Measurements from ENCODE around the gene TMEM9. TPM values are rescaled to one million over a fixed set of nuclear protein-coding genes. Genes with fewer than 3 reads are reported as not detected.

Gene TMEM9
- total and polyA plus RNA-seq, 9 of the 15 experiments (the other 6 are each of a cell fraction or from before 2014, with no cell fraction given) = 30.4 to 107 (median 67.6) TPM

DNA sequence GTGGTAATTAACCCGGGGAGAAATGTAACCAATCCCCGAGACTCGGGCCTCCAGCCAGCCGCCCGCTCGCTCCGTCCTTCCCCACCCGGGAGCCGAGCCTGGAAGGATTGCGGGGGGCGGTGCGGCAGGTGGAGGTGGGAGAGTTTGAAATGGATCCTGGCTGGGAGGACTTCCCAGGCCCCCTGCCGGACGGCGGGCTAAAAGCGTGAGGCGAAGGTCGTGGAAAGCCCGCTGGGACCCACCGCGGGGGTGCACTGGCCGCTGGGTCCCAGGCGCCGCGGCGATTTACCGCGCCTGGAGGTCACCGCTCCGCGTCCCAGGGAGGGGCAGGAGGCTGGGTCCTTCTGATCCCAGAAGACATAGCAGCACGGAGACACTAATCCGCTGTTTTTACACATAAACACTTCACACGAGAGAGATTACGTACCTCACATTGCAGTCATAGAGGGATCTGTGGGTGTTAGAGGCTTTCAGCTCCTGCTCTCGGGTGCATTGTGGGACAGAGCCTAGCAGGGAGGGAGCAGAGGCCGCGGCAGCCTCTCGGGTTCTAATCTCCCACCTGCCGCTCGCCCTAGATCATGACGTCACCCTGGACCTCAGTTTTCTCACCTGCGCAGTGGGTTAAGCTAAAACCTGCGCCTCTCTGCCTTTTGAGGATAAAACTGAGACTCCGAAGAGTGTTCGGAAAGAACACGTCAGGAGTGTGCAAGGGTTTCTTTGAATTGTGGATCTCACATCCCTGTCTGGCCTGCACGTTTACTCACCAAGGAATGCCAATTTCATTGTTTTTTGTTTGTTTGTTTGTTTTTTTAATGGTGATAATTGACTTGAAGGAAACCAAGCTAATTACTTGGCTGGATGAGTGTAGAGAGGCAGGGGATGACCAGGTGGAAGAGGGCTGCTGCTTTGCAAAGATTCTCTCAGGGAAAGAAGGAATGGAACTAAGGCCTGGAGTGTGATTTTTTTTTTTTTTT lies 17.1 kb upstream of the TMEM9 start (continued):
- TF ChIP-seq, protein P1, sequence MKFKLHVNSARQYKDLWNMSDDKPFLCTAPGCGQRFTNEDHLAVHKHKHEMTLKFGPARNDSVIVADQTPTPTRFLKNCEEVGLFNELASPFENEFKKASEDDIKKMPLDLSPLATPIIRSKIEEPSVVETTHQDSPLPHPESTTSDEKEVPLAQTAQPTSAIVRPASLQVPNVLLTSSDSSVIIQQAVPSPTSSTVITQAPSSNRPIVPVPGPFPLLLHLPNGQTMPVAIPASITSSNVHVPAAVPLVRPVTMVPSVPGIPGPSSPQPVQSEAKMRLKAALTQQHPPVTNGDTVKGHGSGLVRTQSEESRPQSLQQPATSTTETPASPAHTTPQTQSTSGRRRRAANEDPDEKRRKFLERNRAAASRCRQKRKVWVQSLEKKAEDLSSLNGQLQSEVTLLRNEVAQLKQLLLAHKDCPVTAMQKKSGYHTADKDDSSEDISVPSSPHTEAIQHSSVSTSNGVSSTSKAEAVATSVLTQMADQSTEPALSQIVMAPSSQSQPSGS (CRISPR knock-in tag; IDR thresholded peaks at IDR 0.05) = peak; percentile 94; the same call in 1 of the 2 replicates
- TF ChIP-seq, protein P2, sequence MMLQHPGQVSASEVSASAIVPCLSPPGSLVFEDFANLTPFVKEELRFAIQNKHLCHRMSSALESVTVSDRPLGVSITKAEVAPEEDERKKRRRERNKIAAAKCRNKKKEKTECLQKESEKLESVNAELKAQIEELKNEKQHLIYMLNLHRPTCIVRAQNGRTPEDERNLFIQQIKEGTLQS (IDR thresholded peaks at IDR 0.05) = peak; percentile 98
- TF ChIP-seq, protein P2 (CRISPR knock-in tag; conservative IDR thresholded peaks at IDR 0.05) = peak; percentile 74
- no peak for TF ChIP-seq HNRNPL (IDR thresholded peaks at IDR 0.05; ENCODE audit: low read depth, low read length)
- TF ChIP-seq, protein P3, sequence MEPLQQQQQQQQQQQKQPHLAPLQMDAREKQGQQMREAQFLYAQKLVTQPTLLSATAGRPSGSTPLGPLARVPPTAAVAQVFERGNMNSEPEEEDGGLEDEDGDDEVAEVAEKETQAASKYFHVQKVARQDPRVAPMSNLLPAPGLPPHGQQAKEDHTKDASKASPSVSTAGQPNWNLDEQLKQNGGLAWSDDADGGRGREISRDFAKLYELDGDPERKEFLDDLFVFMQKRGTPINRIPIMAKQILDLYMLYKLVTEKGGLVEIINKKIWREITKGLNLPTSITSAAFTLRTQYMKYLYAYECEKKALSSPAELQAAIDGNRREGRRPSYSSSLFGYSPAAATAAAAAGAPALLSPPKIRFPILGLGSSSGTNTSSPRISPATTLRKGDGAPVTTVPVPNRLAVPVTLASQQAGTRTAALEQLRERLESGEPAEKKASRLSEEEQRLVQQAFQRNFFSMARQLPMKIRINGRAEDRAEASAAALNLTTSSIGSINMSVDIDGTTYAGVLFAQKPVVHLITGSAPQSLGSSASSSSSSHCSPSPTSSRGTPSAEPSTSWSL (CRISPR knock-in tag; IDR thresholded peaks at IDR 0.05; ENCODE audit: borderline replicate concordance) = no peak
- TF ChIP-seq RB1 (IDR thresholded peaks at IDR 0.05; ENCODE audit: low read depth) = peak; percentile 29; the same call in 1 of the 2 replicates
- TF ChIP-seq, protein P4, sequence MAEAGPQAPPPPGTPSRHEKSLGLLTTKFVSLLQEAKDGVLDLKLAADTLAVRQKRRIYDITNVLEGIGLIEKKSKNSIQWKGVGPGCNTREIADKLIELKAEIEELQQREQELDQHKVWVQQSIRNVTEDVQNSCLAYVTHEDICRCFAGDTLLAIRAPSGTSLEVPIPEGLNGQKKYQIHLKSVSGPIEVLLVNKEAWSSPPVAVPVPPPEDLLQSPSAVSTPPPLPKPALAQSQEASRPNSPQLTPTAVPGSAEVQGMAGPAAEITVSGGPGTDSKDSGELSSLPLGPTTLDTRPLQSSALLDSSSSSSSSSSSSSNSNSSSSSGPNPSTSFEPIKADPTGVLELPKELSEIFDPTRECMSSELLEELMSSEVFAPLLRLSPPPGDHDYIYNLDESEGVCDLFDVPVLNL (CRISPR knock-in tag; IDR thresholded peaks at IDR 0.05; ENCODE audit: low read depth) = 0 out of 2 replicates have a peak, but pooled peaks have one; percentile 27
- TF ChIP-seq IFI16 (CRISPR knock-in tag; IDR thresholded peaks at IDR 0.05) = no peak
- TF ChIP-seq, protein P5, sequence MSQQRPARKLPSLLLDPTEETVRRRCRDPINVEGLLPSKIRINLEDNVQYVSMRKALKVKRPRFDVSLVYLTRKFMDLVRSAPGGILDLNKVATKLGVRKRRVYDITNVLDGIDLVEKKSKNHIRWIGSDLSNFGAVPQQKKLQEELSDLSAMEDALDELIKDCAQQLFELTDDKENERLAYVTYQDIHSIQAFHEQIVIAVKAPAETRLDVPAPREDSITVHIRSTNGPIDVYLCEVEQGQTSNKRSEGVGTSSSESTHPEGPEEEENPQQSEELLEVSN (IDR thresholded peaks at IDR 0.05; ENCODE audit: borderline replicate concordance in 1 of 2, extremely low read depth in 1 of 2, insufficient read depth in 1 of 2, insufficient read length in 1 of 2, low read depth in 1 of 2, low read length in 1 of 2, poor library complexity in 1 of 2, severe bottlenecking in 1 of 2) = peak; percentile 11 to 44
- TF ChIP-seq ETS2 (tag; IDR thresholded peaks at IDR 0.05; ENCODE audit: borderline replicate concordance, poor library complexity, severe bottlenecking) = no peak
- no peak for TF ChIP-seq SMARCB1 (IDR thresholded peaks at IDR 0.05; ENCODE audit: insufficient read length, low read depth)
- no peak for TF ChIP-seq RBM39 (optimal IDR thresholded peaks at IDR 0.05; ENCODE audit: low read depth, low read length)
- no peak for TF ChIP-seq RFX1 (IDR thresholded peaks at IDR 0.05)
- TF ChIP-seq YY1 (IDR thresholded peaks at IDR 0.05; ENCODE audit: borderline replicate concordance in 1 of 3, control insufficient read depth in 1 of 3, extremely low read depth in 1 of 3, insufficient read depth in 3 of 3, insufficient read length in 1 of 3, insufficient replicate concordance in 2 of 3, low read depth in 1 of 3, low read length in 2 of 3) = no peak
- peak; percentile 65; the same call in 1 of the 2 replicates for TF ChIP-seq KLF13 (tag; IDR thresholded peaks at IDR 0.05; ENCODE audit: borderline replicate concordance, low read depth)
- TF ChIP-seq FOXK2 (conservative IDR thresholded peaks at IDR 0.05 in 1 of 2, IDR thresholded peaks at IDR 0.05 in 1 of 2; ENCODE audit: low read depth in 2 of 2) = peak in 1 of 2 experiments; percentile 23; a peak in 1 of 4 replicates
- TF ChIP-seq NR2C2 (CRISPR knock-in tag; IDR thresholded peaks at IDR 0.05) = 0 out of 2 replicates have a peak, but pooled peaks have one; percentile 49
- no peak; the same call in none of the 2 replicates for TF ChIP-seq NR2C2 (tag; IDR thresholded peaks at IDR 0.05)

Data from K562 (cell line).